HUES64 (cell line): ENCODE data around the gene COX7A2.
A peak's percentile ranks its signal among the peaks of the same experiment; 100 is the strongest.

Experiments used
- H3K27ac ChIP-seq: 2 replicates; pipeline ENCODE4 v1.7.0; 2013; ENCODE audit warnings: low read depth, low read length, inconsistent platforms
- H3K27me3 ChIP-seq: 2 replicates; pipeline ENCODE4 v1.6.1; 2013; ENCODE audit warnings: mild to moderate bottlenecking, low read length; ENCODE audit not compliant: insufficient read depth
- H3K36me3 ChIP-seq: 2 replicates; pipeline ENCODE4 v1.6.1; 2013; ENCODE audit warnings: mild to moderate bottlenecking, low read length; ENCODE audit not compliant: insufficient read depth
- H3K4me1 ChIP-seq: 2 replicates; pipeline ENCODE4 v1.6.1; 2013; ENCODE audit warnings: mild to moderate bottlenecking, low read length, moderate library complexity; ENCODE audit not compliant: insufficient read depth
- H3K4me3 ChIP-seq: 2 replicates; pipeline ENCODE4 v1.5.1; 2013; ENCODE audit warnings: mild to moderate bottlenecking, low read length, moderate library complexity
- H3K9ac ChIP-seq: 2 replicates; pipeline ENCODE4 v1.6.1; 2013; ENCODE audit warnings: mild to moderate bottlenecking, low read depth, low read length
- H3K9me3 ChIP-seq: 2 replicates; pipeline ENCODE4 v1.6.1; 2013; ENCODE audit warnings: low read depth, low read length; ENCODE audit not compliant: insufficient read depth
- WGBS: fragments of 150-250, 120-280 bp; methylation state at CpG from one replicate; pipeline ENCODE4 v1.1.7; 2013; ENCODE audit warnings: missing lambda C conversion rate; 5-methylcytosine and 5-hydroxymethylcytosine counted together

Gene COX7A2

DNA sequence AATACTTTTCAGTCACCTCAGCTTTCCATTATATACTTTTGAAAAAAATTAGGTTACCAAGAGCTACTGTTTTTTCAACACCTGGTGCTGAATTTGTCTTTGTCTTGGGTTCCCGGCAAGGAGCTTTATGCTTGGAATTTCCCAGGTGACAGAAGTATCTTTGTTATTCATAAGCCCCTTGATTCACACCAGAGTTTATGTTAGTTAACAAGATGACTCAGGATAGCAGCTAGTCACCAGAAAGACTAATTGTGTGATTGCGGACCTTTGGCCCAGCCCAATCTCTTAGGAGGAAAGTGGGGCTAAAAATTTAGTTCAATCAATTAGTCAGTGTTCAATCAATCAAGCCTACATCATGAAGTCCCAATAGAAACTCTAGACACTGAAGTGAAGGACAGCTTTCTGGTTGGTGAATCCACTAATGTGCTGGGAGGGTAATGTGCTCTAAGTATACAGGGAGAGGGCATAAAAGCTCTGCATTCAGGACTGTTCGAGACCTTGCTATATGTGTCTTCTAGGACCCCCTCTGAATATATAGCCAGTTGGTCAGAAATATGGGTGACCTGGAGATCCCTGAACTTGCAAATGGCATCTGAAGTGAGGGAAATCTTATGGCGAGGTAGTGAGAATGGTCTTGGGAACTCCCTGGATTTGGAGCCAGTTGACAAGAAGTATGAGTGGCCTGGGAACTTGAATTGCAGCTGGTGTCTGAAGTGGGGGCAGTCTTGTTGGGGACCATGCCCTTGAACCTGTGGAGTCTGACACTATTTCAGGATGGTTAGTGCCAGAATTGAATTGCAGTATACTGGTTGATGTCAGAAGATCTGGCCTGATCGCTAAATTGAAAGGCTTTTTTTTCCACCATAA lies 24.8 kb upstream of the COX7A2 start:
- Histone ChIP-seq H3K36me3 (peaks cover 42% of the 10 kb centered on the region), H3K9ac (peak overlapping the region; percentile 59), H3K9me3 (peaks cover 15% of the 10 kb centered on the region), H3K27me3 (no peaks in the 10 kb centered on the region), H3K4me3 (peak overlapping the region; percentile 20; the same call in 1 of the 2 replicates), H3K4me1 (peaks cover 23% of the 10 kb centered on the region), H3K27ac (peak overlapping the region; percentile 81)
- 49% methylated on average over 4 of the region's 5 CpGs for WGBS

DNA sequence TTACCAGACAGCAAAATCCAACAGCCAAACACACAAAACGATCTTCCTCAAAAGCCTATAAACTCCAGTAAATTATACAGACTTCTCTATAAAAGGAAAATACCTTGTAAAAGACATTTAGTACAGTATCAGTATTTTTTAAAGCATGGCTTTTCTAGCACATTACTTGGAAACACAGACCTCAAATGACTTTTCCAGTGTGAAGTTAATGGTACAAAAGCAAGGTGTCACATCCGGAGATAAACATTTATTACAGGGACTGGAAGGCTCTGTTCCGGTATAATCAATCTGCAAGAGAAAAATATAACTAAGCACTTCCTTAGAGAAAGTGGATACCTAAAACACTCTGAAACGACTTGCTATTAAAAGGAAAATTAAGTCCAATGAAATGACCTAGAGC lies 23.9 kb upstream of the COX7A2 start:
- peak overlapping the region; percentile 81 for H3K27ac ChIP-seq
- H3K4me1 ChIP-seq: peaks cover 23% of the 10 kb centered on the region
- peaks cover 7% of the 10 kb centered on the region for H3K9me3 ChIP-seq
- no peaks in the 10 kb centered on the region for H3K27me3 ChIP-seq
- H3K36me3 ChIP-seq: peaks cover 43% of the 10 kb centered on the region
- 68% methylated on average over 4 of the region's 4 CpGs for WGBS
- peak overlapping the region; percentile 20; the same call in 1 of the 2 replicates for H3K4me3 ChIP-seq
- peak overlapping the region; percentile 59 for H3K9ac ChIP-seq

DNA sequence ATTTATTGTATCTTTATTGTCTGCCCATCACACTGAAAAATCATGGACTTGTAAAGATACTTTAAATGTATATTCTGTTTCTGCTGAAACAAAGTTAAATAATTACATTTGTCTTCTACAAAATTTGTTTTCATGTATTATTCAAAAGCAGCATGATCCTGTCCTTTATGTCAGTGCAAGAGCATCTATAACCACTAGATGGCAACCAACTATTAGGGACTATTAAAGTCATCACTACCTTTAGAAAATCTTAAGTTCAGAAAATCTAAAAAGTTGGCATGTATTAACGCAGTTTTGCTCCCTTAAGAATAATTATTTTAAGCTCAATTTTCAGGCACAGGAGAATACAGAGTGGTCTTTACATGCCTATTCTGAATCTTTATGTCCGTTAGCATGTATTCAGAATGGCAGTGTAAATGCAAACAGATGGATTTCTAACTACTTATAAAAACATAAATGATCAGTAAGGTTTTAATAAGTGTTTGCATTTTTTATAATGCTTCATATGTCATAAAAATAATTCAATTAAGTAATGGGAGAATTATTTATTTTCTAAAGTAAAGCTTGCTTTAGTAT lies 23.2 kb upstream of the COX7A2 start:
- Histone ChIP-seq H3K36me3 (peaks cover 38% of the 10 kb centered on the region), H3K9me3 (peaks cover 5% of the 10 kb centered on the region; the same call in 1 of the 2 replicates), H3K27ac (no peak overlapping the region), H3K4me3 (no peak overlapping the region), H3K4me1 (peaks cover 23% of the 10 kb centered on the region), H3K27me3 (no peaks in the 10 kb centered on the region), H3K9ac (no peak overlapping the region)
- 64% methylated on average over 2 of the region's 2 CpGs for WGBS

DNA sequence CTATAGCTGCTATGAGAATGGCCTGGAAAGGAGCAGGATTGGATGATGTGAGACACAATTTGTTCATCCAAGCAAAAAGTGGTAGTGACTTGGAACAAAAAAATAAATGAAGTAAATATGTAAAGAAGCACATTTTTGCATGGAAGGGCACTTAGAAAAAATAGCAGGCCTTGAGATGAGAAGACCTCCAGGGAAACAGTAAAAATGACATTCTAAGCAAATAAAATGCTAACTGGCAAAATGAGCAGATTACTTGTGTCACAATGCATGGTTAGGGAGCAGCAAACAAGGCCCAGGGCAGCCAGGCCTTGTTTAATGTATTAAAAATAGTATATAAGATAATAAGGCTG lies 19.8 kb upstream of the COX7A2 start:
- Histone ChIP-seq H3K9ac (no peak overlapping the region), H3K36me3 (peaks cover 59% of the 10 kb centered on the region), H3K9me3 (no peaks in the 10 kb centered on the region)

DNA sequence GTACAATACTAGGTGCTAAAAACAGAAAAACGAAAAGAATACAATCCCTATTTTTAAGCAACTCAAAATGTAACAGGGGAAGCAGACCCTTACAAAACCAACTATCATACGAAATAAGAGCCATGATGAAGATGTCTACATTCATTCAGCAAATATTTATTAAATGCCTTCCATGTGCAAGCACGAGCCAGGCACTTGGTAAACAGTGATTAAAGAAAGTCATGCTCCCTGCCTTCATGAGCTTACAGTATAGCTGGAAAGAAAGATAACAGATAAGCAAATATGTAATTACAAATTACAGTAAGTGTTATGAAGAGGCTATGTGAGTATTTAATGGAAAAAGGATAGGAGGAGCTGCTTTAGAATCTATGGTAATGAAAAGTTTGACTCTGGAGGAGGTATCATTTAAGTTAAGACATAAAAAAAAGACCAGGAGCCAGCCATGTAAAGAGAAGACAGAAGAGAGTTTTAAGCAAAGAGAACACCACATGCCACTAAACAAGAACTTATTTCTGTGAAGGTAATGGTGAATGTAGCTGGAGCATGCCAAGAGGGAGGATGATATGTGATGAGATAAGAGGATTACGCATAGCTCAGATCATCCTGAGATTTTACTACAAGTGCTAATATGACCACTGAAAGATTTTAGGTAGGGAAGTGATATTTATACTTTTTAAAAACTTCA lies 19.3 kb upstream of the COX7A2 start:
- H3K9ac ChIP-seq: no peak overlapping the region
- no peaks in the 10 kb centered on the region for H3K9me3 ChIP-seq
- 87% methylated on average over 4 of the region's 4 CpGs for WGBS
- H3K27ac ChIP-seq: no peak overlapping the region
- H3K27me3 ChIP-seq: no peaks in the 10 kb centered on the region
- H3K36me3 ChIP-seq: peaks cover 64% of the 10 kb centered on the region
- H3K4me3 ChIP-seq: no peak overlapping the region
- H3K4me1 ChIP-seq: peaks cover 11% of the 10 kb centered on the region

More for the DNA sequence above, 19.8 kb upstream of the COX7A2 start:
- Histone ChIP-seq H3K4me3 (no peak overlapping the region), H3K27me3 (no peaks in the 10 kb centered on the region), H3K27ac (no peak overlapping the region), H3K4me1 (peaks cover 16% of the 10 kb centered on the region)

DNA sequence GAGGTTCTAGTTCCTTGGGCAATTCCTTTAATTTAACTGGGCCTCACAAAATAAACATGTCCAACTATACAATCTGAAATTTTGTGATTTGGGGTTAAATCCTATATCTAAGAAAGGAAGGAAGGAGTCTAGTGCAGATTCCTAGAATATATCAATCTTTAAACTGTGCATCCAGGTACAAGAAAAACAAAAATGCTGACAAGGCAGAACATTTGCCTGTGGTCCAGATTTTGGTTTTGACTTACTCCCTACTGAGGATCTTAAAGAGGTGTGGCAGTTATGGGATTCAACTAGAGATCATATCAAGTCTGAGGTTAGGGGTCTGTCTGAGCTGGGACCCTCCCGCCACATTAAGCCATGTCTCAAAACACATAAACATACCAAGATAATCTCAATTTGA lies 17.7 kb upstream of the COX7A2 start:
- Histone ChIP-seq H3K9ac (no peak overlapping the region), H3K27ac (no peak overlapping the region), H3K27me3 (no peaks in the 10 kb centered on the region), H3K36me3 (peaks cover 74% of the 10 kb centered on the region), H3K4me1 (no peaks in the 10 kb centered on the region), H3K9me3 (no peaks in the 10 kb centered on the region), H3K4me3 (no peak overlapping the region)
- WGBS: 100% methylated on average over 1 of the region's 1 CpG

DNA sequence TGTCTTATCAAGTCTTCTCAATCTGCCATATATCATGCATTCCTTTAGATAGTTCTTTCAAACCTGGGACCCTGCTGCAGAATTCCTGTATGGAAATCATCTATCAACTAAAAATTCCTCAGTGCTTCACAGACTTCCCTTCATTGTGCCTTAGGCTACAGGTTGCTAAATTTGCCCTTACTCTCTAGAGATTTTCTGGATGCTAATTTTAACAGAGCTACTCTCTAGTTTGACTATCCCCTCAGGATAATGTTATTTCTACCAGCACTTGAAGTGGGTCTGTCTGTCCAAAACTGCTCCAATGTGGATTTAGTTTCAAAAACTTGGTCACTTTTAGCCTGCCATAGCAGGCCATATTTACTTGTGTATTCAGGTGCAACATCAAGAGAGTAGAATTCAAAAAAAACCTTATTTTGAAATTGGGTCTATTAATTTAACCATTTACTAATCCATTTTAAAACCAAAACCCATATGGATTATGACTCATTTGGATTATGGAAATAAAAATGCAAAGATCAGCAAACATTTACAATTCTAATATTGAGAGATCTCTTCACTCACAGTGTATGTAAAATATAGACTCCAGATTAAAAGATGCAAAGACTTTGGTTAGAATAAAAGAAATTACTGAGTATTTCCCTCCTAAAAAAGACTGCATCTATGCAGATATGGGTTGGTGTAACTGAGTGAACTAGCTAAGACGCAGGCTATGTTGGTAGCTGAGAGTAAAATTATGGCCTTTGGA lies 13.9 kb upstream of the COX7A2 start:
- no peak overlapping the region for H3K4me3 ChIP-seq
- peaks cover 3% of the 10 kb centered on the region; the same call in 1 of the 2 replicates for H3K4me1 ChIP-seq
- H3K9ac ChIP-seq: no peak overlapping the region
- no peaks in the 10 kb centered on the region for H3K27me3 ChIP-seq
- H3K9me3 ChIP-seq: no peaks in the 10 kb centered on the region
- H3K27ac ChIP-seq: no peak overlapping the region
- H3K36me3 ChIP-seq: peaks cover 86% of the 10 kb centered on the region
- 94% methylated on average over 1 of the region's 1 CpG for WGBS

DNA sequence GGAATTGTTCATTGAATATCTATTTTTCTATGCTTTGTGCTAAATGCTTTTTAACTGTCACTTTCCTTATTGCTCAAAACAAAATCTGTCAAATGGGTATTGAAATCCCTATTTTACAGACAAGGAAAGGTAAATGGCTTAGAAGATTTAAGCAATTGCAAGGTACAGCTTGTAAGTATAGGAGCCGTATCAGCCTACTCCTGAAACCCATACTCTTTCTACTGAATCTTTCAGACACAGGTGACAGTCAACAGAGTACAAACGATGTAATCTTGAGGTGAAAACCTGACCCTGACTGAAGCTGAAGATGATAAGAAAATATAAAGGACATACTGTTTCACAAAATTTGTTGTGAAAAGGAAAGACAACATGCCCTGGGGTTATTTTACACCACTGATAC lies 7.0 kb upstream of the COX7A2 start:
- Histone ChIP-seq H3K27ac (no peak overlapping the region; the same call in 1 of the 2 replicates), H3K36me3 (peaks cover 27% of the 10 kb centered on the region), H3K4me1 (peaks cover 27% of the 10 kb centered on the region; the same call in 1 of the 2 replicates), H3K27me3 (no peaks in the 10 kb centered on the region; the same call in 1 of the 2 replicates), H3K4me3 (no peak overlapping the region), H3K9me3 (no peaks in the 10 kb centered on the region), H3K9ac (no peak overlapping the region)
- 90% methylated on average over 2 of the region's 2 CpGs for WGBS

DNA sequence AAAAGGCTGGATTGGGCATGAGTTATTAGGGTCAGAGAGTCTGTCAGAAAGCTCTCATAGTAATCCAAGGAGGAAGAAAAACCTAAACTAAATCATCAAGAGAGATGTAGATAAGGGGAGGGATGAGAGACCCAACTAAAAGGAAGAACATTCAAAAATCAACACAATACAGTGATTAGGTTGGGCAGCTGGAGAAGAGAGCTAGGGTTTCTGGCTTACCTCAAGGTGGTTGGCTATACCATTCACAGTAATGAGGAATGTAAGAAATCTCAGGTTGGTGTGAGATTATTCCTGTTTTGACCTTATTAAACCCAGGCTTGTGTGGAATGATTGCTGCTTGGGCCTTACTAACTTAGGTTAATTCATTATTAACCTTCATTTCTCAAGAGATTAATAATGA lies 6.2 kb upstream of the COX7A2 start:
- Histone ChIP-seq H3K27ac (peak overlapping the region; percentile 71; the same call in 1 of the 2 replicates), H3K4me1 (peaks cover 27% of the 10 kb centered on the region; the same call in 1 of the 2 replicates), H3K27me3 (no peaks in the 10 kb centered on the region; the same call in 1 of the 2 replicates), H3K36me3 (peaks cover 20% of the 10 kb centered on the region), H3K9ac (no peak overlapping the region), H3K9me3 (no peaks in the 10 kb centered on the region), H3K4me3 (no peak overlapping the region)

DNA sequence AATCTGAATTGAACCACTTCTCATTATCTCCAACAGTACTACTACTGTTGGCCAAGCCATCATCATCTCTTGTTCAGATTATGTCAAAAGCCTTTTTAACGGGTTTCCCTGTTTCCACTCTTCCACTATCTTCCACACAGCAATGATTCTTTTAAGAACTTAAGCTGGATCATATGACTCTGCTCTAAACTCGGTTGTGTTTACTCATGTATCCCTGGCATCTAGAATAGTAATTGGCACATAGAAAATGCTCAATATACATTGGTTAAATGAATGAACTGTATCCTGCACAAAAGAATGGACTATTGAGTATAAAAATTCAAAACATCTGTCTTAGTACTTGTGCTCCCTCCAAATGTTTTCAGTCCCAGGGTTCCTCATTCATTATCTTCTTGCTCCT lies 2.8 kb upstream of the COX7A2 start:
- 81% methylated on average over 2 of the region's 2 CpGs for WGBS
- Histone ChIP-seq H3K27me3 (no peaks in the 10 kb centered on the region; the same call in 1 of the 2 replicates), H3K4me1 (peaks cover 20% of the 10 kb centered on the region; the same call in 1 of the 2 replicates), H3K9me3 (no peaks in the 10 kb centered on the region), H3K4me3 (no peak overlapping the region), H3K36me3 (peaks cover 2% of the 10 kb centered on the region), H3K9ac (no peak overlapping the region), H3K27ac (no peak overlapping the region)
